Renal cortical epithelial cell (primary cell): Measurements from ENCODE around the gene CKLF. TPM values are rescaled to one million over a fixed set of nuclear protein-coding genes. Genes with fewer than 3 reads are reported as not detected.
"Not testable (repeated sequence)": the region's sequence is repeated elsewhere in the genome, so short reads cannot be mapped to it uniquely, and the experiment has no call there.

Source experiments
- DNase-seq: peaks from one replicate; pipeline ENCODE4 v3.0.0-alpha.2; 2011; ENCODE audit warnings: low read depth
- total RNA-seq: library from RNA; depleted of rRNA; stranded (reverse); fragments of >200 nt; gene quantifications from 2 replicates; pipeline ENCODE4 v1.2.3, GENCODE V29; 2014

CKLF gene, protein sequence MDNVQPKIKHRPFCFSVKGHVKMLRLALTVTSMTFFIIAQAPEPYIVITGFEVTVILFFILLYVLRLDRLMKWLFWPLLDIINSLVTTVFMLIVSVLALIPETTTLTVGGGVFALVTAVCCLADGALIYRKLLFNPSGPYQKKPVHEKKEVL
- 69.3 and 234 TPM in 2 replicates for total RNA-seq

- DNase-seq, result peak; percentile 72
These were observed at the start of gene CKLF for GRCh38 chr16:66552286-66553177. Gene CKLF (plus strand): TSS chr16:66552576. CDS start chr16:66552716, 140 bp downstream.

DNA sequence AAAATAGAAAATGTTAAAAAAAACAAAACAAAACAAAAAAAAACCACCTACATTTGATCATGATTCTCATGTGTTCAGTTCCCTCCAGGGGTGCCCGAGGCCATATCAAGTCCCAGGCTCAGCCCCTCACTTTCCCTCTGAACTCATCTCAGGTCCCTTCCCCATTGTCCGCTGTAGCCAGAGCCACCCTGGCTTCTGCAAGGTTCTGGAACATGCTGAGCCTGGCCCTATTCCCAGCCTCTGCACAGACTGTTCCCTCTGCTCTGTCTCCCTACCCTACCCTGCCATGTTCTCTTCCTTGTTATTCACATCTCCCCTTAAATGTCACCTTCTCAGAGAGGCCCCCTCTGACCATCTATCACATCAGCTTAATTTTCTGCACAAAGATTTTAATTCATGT lies 49.3 kb upstream of the CKLF start:
- no peak for DNase-seq

GRCh38 chr16:66503612-66504011 lies 48.8 kb upstream of the CKLF start:
- DNase-seq, result no peak

GRCh38 chr16:66507731-66508239 lies 44.6 kb upstream of the CKLF start:
- DNase-seq, result no peak

- peak; percentile 99 for DNase-seq
These were observed 44.0 kb upstream of the CKLF start for GRCh38 chr16:66508248-66508913.

GRCh38 chr16:66508914-66509496 lies 43.4 kb upstream of the CKLF start:
- DNase-seq, result no peak

DNA sequence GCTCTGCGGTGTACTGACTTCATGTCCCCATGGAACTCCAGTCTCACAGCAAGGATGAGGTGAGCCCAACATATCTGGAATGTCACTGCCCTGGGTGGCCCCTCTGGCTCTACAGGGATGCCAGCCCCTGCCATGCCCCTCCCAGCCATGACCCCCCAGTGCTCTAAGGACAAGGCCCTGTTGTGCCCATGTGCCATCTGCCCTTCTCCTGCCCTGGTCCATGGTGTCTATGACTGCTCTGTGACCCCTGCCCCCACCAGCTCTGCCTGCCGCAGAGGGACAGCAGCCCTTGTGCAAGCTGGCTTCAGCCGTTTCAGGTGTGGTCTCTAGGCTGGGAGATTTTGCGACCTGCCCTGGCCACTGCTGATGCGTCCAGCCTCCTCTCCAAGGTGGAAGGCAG lies 42.8 kb upstream of the CKLF start:
- DNase-seq, result no peak

GRCh38 chr16:66510298-66510697 lies 42.1 kb upstream of the CKLF start:
- no peak for DNase-seq

- DNase-seq, result peak; percentile 57
These were observed 41.4 kb upstream of the CKLF start for GRCh38 chr16:66510711-66511601.

DNA sequence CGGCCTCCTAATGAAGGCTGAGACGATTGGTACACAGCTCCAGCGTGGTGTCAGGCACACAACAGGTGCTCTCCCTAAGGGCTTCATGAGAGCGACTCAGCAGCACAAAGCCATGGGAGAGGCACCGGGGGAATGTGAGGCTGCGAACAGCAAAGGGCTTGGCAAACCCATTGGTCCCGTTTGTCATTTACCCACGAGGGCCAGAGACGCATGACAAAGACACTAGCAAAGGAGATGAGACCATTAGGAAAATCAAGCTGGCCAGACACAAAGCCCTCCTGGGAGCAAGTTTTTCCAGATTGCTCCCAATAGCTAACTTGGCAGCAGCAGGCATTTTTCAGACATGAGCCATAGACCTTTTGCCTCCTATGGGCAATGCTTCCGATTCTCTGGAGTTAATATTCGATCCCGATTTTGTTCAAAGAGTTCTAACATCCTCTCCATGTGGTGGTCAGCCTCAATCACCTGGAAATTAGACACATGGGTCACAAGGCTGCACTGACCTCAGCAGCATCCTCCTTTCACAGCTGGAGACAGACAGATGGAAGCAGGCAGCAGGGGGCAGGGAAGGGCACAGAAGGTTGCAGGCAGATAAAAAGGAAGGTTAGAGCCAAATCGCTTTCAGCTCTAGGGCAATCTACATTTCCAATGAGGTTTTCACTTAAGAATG lies 40.6 kb upstream of the CKLF start:
- DNase-seq, result peak; percentile 95

DNA sequence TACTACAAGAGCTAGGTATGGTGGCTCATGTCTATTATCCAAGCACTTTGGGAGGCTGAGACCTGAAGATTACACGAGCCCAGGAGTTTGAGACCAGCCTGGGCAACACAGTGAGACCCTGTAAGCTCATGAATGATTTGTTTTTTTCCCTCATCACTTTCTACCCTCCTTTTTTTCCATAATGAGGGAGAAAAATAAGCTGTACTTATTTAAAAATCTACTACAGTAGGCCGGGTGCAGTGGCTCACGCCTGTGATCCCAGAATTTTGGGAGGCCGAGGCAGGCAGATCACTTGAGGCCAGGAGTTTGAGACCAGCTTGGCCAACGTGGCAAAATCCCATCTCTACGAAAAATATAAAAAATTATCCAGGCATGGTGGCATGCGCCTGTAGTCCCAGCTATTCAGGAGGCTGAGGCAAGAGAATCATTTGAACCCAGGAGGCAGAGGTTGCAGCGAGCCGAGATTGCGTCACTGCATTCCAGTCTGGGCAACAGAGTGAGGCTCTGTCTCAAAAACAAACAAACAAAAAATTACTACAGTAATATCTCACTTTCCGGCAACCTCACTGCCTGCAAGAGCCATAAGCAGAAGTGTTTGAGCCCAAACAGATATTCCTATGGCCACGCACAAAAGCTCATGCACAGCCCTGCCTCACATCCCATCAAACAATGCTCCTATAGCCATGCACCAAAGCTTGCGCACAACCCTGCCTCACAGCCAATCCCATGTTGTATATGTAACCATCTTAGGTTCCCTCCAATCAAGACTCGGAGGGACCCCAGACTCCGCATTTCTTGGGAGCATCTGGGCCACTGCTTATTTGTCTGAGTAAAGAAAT lies 39.9 kb upstream of the CKLF start:
- DNase-seq, result peak; percentile 31

GRCh38 chr16:66513111-66513723 lies 39.2 kb upstream of the CKLF start:
- peak; percentile 43 for DNase-seq

- DNase-seq, result not testable (repeated sequence)
These were observed 38.0 kb upstream of the CKLF start for GRCh38 chr16:66514391-66514790.

- DNase-seq, result not testable (repeated sequence)
These were observed 37.3 kb upstream of the CKLF start for GRCh38 chr16:66514980-66515595.

- DNase-seq, result peak; percentile 66
These were observed 36.5 kb upstream of the CKLF start for GRCh38 chr16:66515596-66516508.

GRCh38 chr16:66516509-66516807 lies 35.9 kb upstream of the CKLF start:
- no peak for DNase-seq

- peak; percentile 100 for DNase-seq
These were observed 35.4 kb upstream of the CKLF start for GRCh38 chr16:66516808-66517585.
